ENCODE data around the gene FAM131A. TPM values are rescaled to one million over a fixed set of nuclear protein-coding genes. Genes with fewer than 3 reads are reported as not detected.
A peak's percentile ranks its signal among the peaks of the same experiment; 100 is the strongest.

The FAM131A gene
- total RNA-seq, 1 donor from 2014 or later: 15.5 TPM

- no peak for DNase-seq (ENCODE audit: low read depth)
Observed at GRCh38 chr3:184354754-184355153, 17.4 kb downstream of the FAM131A start.

- DNase-seq (ENCODE audit: low read depth): no peak
Observed at GRCh38 chr3:184355261-184356040, 18.1 kb downstream of the FAM131A start.

- DNase-seq (ENCODE audit: low read depth): no peak
Observed at GRCh38 chr3:184357248-184358123, 20.1 kb downstream of the FAM131A start.

GRCh38 chr3:184358124-184358767, 20.8 kb downstream of the FAM131A start:
- DNase-seq (ENCODE audit: low read depth): no peak

GRCh38 chr3:184358921-184359350, 21.5 kb downstream of the FAM131A start:
- DNase-seq (ENCODE audit: low read depth): no peak

- no peak for DNase-seq (ENCODE audit: low read depth)
Observed at GRCh38 chr3:184359610-184360009, 22.2 kb downstream of the FAM131A start.

GRCh38 chr3:184360070-184360928, 22.9 kb downstream of the FAM131A start:
- no peak for DNase-seq (ENCODE audit: low read depth)

- DNase-seq (ENCODE audit: low read depth): no peak
Observed at GRCh38 chr3:184360929-184361531, 23.6 kb downstream of the FAM131A start.

GRCh38 chr3:184361532-184361931, 24.1 kb downstream of the FAM131A start, which contains the start of the genes CLCN2 and POLR2H:
Gene CLCN2, minus strand, starts transcription at chr3:184361605. Its CDS starts 126 bp downstream, at chr3:184361479.
Gene POLR2H, plus strand, starts transcription at chr3:184361710. Its CDS starts 1,783 bp downstream, at chr3:184363493.
- peak; percentile 69 for DNase-seq (ENCODE audit: low read depth)

- DNase-seq (ENCODE audit: low read depth): peak; percentile 76
Observed at GRCh38 chr3:184361932-184362667, 24.7 kb downstream of the FAM131A start.

- peak; percentile 98 for DNase-seq (ENCODE audit: low read depth)
Observed at GRCh38 chr3:184362668-184363546, 25.5 kb downstream of the FAM131A start.

GRCh38 chr3:184366619-184367289, 29.4 kb downstream of the FAM131A start:
- peak; percentile 45 for DNase-seq (ENCODE audit: low read depth)

GRCh38 chr3:184368116-184368515, 30.7 kb downstream of the FAM131A start:
- DNase-seq (ENCODE audit: low read depth): no peak

- DNase-seq (ENCODE audit: low read depth): peak; percentile 90
Observed at GRCh38 chr3:184368586-184369183, 31.3 kb downstream of the FAM131A start.

- peak; percentile 91 for DNase-seq (ENCODE audit: low read depth)
Observed at GRCh38 chr3:184371570-184372018, 34.2 kb downstream of the FAM131A start.

GRCh38 chr3:184372296-184372821, 35.0 kb downstream of the FAM131A start:
- DNase-seq (ENCODE audit: low read depth): no peak

- DNase-seq (ENCODE audit: low read depth): no peak
Observed at GRCh38 chr3:184372911-184373310, 35.5 kb downstream of the FAM131A start.

Data from myocyte (in vitro differentiated cells).